ENCODE data around the gene FAM13C.
"Not testable (repeated sequence)": the region's sequence is repeated elsewhere in the genome, so short reads cannot be mapped to it uniquely, and the experiment has no call there.

The FAM13C gene

GRCh38 chr10:59362144-59362958 lies at the start of gene FAM13C:
TSS of gene FAM13C (minus strand) at chr10:59362549. CDS start at chr10:59362460, 89 bp downstream.
- no peak for TF ChIP-seq CTCF (IDR thresholded peaks at IDR 0.05; ENCODE audit: extremely low read depth, missing control alignments)
- DNase-seq (ENCODE audit: low spot score), result peak; percentile 30

- DNase-seq (ENCODE audit: low spot score), result no peak
- no peak for TF ChIP-seq CTCF (IDR thresholded peaks at IDR 0.05; ENCODE audit: extremely low read depth, missing control alignments)
Measured at GRCh38 chr10:59405235-59405634, 42.9 kb upstream of the FAM13C start.

GRCh38 chr10:59400214-59400613 lies 37.9 kb upstream of the FAM13C start:
- no peak for TF ChIP-seq CTCF (IDR thresholded peaks at IDR 0.05; ENCODE audit: extremely low read depth, missing control alignments)
- no peak for DNase-seq (ENCODE audit: low spot score)

GRCh38 chr10:59399329-59399728 lies 37.0 kb upstream of the FAM13C start:
- DNase-seq (ENCODE audit: low spot score), result not testable (repeated sequence)

GRCh38 chr10:59397961-59398360 lies 35.6 kb upstream of the FAM13C start:
- no peak for DNase-seq (ENCODE audit: low spot score)
- no peak for TF ChIP-seq CTCF (IDR thresholded peaks at IDR 0.05; ENCODE audit: extremely low read depth, missing control alignments)

- TF ChIP-seq CTCF (IDR thresholded peaks at IDR 0.05; ENCODE audit: extremely low read depth, missing control alignments), result no peak
- DNase-seq (ENCODE audit: low spot score), result no peak
Measured at GRCh38 chr10:59395984-59396383, 33.6 kb upstream of the FAM13C start.

GRCh38 chr10:59393349-59393748 lies 31.0 kb upstream of the FAM13C start:
- DNase-seq (ENCODE audit: low spot score), result no peak
- no peak for TF ChIP-seq CTCF (IDR thresholded peaks at IDR 0.05; ENCODE audit: extremely low read depth, missing control alignments)

GRCh38 chr10:59391060-59391459 lies 28.7 kb upstream of the FAM13C start:
- DNase-seq (ENCODE audit: low spot score), result no peak
- TF ChIP-seq CTCF (IDR thresholded peaks at IDR 0.05; ENCODE audit: extremely low read depth, missing control alignments), result no peak
